HuH-7.5 (cell line): ENCODE results near the gene MCM5.

ENCODE experiments used
- DNase-seq: peaks from one replicate; pipeline ENCODE4 v3.0.0; 2011; ENCODE audit warnings: low spot score

MCM5 gene

DNA sequence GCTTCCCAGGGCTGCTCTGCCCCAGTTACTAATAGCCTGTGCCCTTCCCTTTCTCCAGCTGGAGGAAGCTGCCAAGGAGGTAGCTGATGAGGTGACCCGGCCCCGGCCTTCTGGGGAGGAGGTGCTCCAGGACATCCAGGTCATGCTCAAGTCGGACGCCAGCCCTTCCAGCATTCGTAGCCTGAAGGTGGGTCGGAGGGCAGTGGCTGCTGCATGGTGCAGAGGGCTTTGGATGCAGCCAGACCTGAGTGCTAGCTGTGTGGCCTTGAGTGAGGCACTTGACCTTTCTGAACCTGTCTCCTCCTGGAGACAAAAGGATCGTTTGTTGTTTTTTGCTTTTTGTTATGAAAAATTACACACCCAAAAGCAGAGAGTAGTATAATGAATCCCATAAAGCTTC lies 3.4 kb downstream of the MCM5 start:
- DNase-seq: no peak

DNA sequence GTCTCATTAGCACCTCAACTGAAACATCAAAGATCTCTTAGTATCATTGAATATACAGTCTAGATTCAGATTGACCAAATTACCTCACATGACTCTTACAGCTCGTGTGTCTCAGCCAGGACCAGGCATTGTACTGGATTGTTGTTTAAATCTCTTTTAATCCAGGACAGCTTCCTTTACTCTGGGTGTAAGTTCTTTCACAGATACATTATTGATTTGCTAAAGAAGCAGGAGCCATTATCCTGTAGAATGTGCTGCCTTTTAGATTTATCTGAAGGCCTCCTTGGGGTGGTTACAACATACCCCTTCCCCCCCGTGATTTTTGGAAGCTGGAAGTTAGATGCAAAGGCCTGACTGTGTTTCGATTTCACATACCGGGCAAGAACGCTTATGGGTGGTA lies 4.2 kb downstream of the MCM5 start:
- no peak for DNase-seq

DNA sequence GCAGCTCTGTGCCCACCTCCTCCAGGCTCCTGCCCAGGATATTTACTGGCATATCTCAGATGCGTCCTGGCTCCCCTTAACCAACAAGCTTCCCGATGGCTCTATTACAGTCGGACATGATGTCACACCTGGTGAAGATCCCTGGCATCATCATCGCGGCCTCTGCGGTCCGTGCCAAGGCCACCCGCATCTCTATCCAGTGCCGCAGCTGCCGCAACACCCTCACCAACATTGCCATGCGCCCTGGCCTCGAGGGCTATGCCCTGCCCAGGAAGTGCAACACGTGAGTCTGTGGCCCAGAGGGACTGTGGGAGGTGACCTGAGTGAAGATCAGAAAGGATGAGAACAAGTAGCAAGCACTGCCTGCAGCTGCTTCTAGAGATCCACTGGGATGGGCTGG lies 6.5 kb downstream of the MCM5 start:
- DNase-seq: no peak

DNA sequence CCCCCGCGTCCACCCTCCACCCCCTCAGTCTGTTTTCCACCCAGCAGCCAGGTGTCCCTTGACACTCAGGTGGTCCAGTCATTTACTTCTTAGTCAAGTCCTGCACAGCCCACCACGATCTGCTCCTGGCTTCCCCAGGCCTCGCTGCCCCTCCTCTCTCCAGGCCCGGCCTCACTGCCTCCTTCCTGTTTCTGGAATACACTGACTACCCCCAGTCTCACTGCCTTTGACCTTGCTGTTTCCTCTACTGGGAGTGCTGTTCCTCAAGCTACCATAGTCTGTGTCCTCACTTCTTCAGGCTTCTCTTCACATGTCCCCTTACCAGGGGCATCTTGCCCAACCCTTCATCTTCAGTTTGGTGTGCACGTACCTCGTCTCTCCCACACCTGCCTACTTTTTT lies 7.4 kb downstream of the MCM5 start:
- DNase-seq: no peak

DNA sequence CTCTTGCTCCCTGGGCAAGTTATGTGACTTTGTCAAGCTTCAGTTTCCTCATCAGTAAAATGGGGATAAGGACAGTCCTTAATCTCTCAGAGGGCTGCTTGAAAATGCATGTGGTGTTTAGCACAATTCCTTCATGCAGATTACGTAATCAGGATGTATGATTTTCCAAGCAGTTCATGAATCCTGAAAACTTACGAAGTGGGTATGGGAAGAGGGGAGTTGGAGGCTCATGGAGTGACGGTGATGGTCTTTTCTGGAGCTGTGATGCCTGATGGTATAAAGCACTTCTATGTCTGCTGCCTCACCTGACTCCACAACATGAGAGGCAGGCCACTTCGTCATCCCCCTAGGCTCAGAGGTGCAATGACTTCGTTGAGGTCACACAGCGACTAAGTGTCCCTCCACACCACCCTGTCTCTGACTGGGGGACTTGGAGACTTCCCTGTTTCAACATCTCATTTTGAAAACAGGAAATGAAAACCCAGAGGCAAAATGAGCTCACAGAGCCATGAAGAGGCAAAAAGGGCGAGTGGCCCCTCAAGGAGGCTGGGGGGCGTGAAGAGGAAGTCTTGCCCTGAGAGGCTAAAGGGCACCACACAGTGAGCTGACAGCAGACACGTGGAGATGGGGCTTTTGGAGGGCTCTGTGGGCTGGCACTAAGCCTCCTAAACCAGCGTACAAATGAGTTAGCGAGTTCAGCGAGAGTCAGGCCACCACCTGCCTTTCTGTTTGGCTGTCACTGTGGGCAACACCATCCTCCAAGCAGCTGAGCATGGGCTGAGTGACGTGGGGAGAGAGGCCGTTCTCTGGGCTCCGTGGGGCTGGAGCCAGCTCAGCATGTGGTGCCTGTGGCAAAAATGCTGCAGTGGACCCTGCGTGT lies 10.1 kb downstream of the MCM5 start:
- no peak for DNase-seq

DNA sequence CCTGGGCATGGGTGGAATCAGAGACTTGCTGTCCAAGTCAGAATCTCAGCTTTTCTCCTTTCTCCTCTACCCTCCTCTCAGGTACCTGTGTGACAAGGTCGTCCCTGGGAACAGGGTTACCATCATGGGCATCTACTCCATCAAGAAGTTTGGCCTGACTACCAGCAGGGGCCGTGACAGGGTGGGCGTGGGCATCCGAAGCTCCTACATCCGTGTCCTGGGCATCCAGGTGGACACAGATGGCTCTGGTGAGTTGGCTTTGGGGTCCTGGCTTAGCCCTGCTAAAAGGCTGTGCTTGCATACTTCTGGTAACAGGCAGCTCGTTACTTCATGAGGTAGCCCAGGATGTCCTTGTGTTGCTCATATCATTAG lies 10.7 kb downstream of the MCM5 start:
- no peak for DNase-seq

DNA sequence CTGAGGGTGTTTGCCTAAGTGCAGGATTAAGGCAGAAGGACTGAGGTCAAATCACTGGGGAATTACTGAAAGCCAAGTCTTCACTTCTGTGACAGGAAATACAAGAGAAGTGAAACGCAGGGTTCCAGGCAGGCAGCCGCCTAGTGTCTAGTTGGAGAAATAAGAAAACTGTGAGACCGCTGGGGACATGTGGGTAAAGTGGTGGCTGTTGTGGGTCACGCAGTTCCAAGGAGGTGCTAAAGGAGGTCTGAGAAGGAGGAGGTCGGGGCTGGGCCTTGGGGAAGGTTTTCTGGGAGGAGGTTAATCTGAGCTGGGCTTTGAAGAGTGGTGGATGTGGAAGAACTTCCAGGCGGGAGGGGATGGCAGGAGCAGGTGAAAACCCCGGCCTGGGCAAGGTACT lies 11.2 kb downstream of the MCM5 start:
- DNase-seq: no peak

DNA sequence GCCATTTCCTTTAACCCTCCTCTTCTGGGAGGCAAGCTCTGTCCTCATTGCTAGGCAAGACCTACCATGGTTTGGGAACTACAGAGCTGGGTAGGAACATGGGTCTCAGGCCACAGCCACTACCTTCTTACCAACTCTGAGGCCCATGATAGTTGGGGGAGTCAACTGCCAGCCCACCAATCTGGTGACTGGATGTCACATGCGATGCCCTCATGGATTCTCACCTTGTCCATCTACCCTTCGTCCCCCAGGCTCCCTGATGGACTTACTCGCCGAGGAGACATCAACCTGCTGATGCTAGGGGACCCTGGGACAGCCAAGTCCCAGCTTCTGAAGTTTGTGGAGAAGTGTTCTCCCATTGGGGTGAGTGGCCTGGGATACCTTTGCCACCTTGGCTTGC lies 13.7 kb downstream of the MCM5 start:
- DNase-seq: no peak

DNA sequence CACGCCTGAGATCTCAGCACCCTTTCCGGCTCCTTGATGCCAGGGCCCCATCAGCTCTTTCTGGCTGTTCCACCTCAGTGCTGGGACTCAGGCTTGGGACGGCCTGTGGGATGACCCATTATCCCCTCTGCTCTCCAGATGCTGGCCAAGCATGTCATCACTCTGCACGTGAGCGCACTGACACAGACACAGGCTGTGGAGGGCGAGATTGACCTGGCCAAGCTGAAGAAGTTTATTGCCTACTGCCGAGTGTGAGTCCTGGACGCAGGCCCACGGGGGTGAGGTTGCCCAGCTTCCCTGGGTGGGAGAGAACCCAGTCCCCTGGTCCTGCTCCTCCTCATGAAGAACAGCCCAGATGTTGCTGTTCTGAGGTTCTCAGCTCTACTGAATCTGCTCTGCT lies 17.7 kb downstream of the MCM5 start:
- DNase-seq: no peak

DNA sequence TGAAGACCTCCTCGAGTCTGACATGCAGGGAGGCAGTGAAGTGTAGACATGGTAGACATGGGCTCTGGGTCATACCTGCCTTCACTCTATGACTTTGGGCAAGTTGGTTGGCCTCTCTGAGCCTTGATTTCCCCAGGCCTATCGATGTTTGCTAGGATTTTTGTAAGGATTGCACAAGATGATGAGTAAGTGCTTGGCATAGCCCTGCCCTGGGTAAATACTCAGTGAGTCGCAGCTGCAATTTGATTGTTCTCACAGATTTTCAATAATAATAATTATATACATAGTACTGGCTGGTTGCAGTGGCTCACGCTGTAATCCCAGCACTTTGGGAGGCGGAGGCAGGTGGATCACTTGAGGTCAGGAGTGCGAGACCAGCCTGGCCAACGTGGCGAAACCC lies 18.1 kb downstream of the MCM5 start:
- DNase-seq: no peak

DNA sequence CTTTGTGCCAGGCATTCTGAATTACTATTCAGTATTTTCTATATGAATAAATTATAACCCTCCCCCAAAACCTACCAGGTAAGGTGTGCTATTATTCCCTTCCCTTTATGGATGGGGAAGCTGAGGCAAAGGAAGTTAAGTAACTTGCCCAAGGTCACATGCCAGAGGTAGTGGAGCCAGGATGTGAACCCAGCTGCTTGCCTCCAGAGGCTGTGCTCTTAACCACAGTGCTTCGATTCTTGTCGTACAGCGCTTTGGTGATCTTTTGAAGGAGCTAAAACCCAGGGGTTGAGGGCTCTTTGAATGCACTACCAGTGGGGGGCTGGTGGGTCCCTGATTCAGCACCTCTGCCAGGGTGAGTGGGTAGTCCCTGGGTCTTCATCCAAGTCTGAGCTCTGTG lies 18.8 kb downstream of the MCM5 start:
- DNase-seq: no peak

DNA sequence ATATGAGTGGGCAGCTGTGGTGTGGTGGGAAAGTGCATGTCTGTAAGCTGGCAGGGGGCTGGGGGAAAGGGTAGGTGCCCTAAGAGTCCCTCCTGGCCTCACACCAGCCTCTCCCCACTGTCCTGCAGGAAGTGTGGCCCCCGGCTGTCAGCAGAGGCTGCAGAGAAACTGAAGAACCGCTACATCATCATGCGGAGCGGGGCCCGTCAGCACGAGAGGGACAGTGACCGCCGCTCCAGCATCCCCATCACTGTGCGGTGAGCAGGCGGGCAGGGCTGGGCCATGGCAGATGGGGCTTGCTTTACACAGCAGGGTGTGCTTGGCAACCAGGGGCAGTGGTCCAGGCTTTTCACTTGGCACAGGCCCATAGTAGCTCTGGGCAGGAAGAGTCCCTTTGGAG lies 19.8 kb downstream of the MCM5 start:
- no peak for DNase-seq

DNA sequence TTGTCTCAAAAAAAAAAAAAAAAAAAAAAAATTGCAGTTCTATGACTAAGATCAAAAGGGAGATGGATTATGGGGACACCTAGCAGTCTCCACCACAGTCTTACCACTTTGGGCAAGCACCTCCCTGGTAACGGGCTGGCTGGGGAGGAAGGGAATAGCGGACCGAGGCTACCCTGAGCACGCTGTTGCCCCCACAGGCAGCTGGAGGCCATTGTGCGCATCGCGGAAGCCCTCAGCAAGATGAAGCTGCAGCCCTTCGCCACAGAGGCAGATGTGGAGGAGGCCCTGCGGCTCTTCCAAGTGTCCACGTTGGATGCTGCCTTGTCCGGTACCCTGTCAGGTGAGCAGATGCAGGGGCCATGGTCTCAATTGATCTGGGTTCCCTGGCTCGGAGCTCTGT lies 21.2 kb downstream of the MCM5 start:
- no peak for DNase-seq

DNA sequence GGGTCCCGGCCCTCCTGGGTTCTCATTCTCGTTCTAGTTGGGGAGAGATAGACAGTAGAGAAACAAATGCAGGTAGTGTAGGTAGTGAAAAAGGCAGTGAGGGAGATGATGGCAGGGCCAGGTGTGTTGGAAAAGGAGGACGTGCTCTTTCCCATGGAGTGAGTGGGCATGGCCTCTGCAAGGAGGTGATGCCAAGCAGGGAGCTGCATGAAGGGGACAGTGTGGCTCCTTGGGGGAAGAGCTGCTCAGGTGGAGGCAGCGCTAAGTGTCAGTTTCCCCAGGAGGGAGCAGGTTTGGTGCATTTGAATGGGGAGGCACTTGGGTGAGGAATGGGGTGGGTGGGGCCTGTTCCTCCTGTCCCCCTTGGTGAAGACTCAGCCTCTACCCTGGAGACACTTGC lies 22.2 kb downstream of the MCM5 start:
- DNase-seq: no peak

DNA sequence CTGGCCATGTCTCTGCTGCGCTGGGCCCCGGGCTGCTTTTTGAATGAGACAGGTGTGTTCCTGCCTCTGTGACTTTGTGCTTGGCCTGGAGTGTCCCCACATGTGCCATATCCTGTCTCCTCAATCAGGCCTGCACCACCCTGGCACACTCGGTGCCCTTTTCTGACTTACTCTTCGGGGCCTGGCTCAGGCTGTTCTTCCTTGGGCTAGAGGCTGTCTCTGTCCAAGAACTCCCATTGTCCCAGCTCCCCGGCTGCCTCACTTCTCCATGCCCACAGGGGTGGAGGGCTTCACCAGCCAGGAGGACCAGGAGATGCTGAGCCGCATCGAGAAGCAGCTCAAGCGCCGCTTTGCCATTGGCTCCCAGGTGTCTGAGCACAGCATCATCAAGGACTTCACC lies 23.0 kb downstream of the MCM5 start:
- no peak for DNase-seq

DNA sequence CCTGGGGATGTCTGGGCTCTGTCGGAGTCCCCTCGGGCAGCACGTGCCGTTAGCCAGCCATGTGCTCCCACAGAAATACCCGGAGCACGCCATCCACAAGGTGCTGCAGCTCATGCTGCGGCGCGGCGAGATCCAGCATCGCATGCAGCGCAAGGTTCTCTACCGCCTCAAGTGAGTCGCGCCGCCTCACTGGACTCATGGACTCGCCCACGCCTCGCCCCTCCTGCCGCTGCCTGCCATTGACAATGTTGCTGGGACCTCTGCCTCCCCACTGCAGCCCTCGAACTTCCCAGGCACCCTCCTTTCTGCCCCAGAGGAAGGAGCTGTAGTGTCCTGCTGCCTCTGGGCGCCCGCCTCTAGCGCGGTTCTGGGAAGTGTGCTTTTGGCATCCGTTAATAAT lies 24.1 kb downstream of the MCM5 start:
- no peak for DNase-seq

DNA sequence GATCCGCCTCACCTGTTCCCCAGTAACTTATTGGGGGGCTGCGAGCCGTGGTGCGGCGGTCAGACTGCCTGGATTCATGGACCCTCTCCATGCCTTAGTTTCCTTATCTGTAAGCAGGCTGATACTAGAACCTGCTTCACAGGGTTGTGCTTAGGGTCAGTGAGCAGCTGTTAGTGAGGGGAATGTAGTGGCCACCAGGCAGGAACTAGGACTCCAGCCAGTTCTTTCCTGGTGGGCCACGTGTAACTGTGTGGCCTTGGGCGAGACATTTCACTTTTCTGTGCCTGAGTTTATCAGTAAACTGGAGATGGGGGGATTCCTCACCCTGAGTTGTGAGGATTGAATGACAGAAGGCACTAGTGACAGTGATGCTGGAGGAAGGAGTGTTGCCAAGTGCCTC lies 24.8 kb downstream of the MCM5 start:
- no peak for DNase-seq

DNA sequence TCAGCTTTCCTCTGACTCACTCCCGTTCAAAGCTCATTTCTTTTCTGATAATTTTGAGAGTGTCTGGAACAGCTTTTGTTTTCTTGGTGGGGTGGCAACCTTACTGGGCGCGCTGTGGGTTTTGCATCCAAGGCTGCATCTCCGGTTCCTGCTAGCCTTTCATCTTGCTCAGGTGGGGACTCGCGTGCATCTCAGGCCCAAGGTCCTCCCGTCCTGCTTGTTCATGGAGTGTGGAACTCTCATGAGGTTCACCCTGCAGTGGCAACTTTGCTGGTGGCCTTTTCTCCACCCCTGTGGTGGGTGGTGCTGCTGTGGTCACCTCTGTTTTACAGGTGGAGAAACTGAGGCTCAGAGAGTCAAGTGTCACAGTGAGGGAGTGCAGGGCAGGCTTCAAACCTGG lies 25.6 kb downstream of the MCM5 start:
- no peak for DNase-seq

DNA sequence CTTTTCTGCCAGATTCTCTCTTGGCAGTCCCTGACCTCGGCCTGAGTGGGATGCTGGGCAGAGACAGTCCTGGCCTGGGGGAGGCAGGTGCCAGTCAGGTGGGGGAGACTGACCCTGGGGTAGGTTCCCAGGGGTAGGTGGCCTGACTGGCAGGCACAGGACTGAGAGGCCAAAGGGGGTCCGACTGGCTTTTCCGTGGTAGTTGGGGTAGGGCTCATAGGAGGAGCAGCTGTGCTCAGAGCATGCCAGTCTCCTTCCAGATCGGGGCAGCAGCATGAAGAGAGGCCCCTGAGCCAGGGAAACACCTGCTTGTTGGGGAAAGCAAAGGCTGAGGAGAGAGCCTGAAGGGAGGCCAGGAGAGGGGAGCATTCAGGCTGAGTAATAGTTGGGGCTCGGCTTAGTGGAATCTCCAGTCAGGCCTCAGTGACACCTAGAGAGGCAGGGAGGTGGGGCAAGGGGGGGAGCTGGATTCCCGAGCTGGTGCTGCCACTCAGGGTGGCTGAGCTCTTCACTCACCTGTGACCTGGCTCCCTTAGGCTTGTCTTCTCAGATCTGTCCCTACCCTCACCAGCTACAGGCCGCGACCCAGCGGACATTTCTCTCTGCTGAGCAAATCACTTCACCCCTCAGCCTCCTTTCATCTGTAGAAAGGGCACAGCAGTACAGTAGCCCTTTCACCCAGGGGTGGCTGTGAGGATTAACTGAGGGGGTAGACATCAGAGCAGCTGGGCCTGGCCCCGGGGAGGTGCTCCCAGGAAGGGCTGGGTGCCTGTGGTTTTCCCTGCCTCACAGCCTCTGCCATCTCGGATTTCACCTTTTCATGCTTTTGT lies 26.2 kb downstream of the MCM5 start:
- DNase-seq: no peak

DNA sequence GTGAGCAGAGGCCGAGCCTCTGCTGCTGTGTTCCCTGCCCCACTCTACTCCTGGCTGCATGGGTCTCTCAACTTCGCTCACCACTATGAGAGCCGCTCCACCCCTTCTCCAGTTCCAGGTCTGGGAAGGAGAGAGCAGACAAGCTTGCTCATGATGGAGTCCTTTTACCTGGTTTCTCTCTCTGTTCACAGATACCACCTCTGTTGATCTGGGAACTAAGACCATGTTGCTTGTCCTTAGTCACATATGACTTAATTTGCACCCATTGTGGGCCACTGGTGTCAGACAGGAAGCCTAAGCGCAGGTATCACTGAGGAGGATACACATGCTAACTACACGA lies 26.8 kb downstream of the MCM5 start:
- no peak for DNase-seq

DNA sequence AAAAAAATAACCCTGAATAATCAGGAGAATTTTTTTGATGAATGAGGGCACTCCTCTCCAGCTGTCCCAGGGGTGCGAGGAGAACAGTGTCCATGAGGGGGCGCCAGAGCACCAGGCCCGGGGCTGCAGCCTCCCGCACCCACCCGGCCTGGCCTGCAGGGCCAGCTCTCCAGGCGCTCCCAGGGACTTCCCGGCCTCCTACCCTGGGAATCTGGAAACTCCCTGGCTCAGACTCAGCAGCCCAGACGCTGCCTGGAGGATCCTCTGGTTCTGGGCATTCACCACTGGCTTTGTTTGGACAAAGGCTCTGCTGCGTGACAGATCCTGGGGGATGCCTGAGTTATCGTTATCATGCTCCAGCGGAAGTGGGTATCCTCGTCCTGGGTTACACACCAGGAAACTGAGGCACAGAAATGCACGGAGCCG lies 31.0 kb downstream of the MCM5 start:
- DNase-seq: peak; percentile 84

DNA sequence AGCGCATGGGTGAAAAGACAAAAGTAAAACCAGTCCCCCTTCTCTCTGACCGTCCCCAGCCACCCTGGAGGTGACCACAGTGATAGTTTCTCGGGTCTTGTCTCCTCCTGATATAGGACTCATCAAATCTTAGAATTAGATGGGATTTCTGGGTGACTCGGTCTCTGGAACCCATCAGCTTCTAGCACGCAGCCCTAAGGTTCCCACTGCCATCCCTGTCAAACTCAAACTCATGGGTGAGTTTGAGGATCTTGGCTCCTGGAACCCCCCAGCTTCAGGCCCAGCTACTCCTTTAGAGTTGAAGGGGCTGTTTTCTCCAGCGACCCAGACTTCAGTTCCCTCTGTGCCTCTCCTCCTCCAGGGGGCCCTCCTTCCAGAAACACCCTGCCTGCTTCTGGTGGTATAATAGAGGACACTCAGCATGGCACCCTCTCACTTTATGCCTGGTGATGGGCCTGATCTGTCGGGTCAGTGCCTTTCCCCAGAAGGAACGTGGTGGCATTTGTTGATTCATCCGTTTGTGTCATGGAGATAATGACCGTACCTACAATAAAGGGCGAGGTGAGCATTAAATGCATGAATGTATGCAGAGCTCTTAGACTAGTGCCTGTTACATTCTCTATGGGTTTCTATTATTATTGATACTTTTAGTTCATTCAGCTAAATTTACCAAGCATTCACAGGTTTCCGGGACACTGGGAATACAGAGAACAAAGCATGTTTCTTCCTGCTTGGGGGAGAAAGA lies 31.7 kb downstream of the MCM5 start:
- no peak for DNase-seq
